SK-N-MC (cell line): ENCODE results near the gene PLPPR1.
"Not testable (repeated sequence)": the region's sequence is repeated elsewhere in the genome, so short reads cannot be mapped to it uniquely, and the experiment has no call there.

Experiments used
- DNase-seq: peaks from one replicate; pipeline ENCODE4 v3.0.0-alpha.2; 2011; ENCODE audit warnings: low read depth, low spot score
- H3K27ac ChIP-seq: fragments of 200-600 bp; sonication (generic); 2 replicates; pipeline ENCODE4 v1.5.1; 2016; ENCODE audit warnings: mixed run types
- H3K36me3 ChIP-seq: fragments of 200-600 bp; sonication (generic); 2 replicates; pipeline ENCODE4 v1.6.1; 2017; ENCODE audit warnings: antibody characterized with exemption, low read length, mixed read lengths; ENCODE audit not compliant: insufficient read depth
- H3K4me3 ChIP-seq: fragments of 200-600 bp; sonication (generic); 2 replicates; pipeline ENCODE4 v1.5.1; 2016
- H3K9ac ChIP-seq: fragments of 200-600 bp; sonication (generic); 2 replicates; pipeline ENCODE4 v1.8.0; 2017; ENCODE audit warnings: mixed run types, mixed read lengths; ENCODE audit not compliant: insufficient read length
- H3K9me3 ChIP-seq: fragments of 200-600 bp; sonication (generic); 2 replicates; pipeline ENCODE4 v1.6.1; 2017; ENCODE audit warnings: low read depth, mild to moderate bottlenecking, antibody characterized with exemption, low read length, moderate library complexity, mixed read lengths
- EZH2 ChIP-seq: fragments of 200-600 bp; sonication (generic); IDR thresholded peaks from one replicate; pipeline ENCODE4 v1.6.1; 2017; ENCODE audit warnings: antibody characterized with exemption
- FOXP2 ChIP-seq: optimal IDR thresholded peaks from 2 replicates; pipeline ENCODE3; 2011; ENCODE audit warnings: mild to moderate bottlenecking, moderate library complexity; ENCODE audit not compliant: insufficient read depth; ENCODE audit errors: extremely low read length, control extremely low read depth
- POLR2AphosphoS5 ChIP-seq: IDR thresholded peaks from 2 replicates; pipeline ENCODE4 v1.6.1; 2012; ENCODE audit warnings: mild to moderate bottlenecking, low read depth, low read length, borderline replicate concordance

PLPPR1 gene

GRCh38 chr9:101035098-101035497 lies 6.6 kb downstream of the PLPPR1 start:
- DNase-seq, result no peak
- Histone ChIP-seq H3K9ac (no peak overlapping the region), H3K4me3 (no peak overlapping the region), H3K27ac (no peak overlapping the region), H3K9me3 (no peaks in the 10 kb centered on the region), H3K36me3 (no peaks in the 10 kb centered on the region)
- TF ChIP-seq EZH2, result no peak

GRCh38 chr9:101037430-101037829 lies 8.9 kb downstream of the PLPPR1 start:
- Histone ChIP-seq H3K27ac (no peak overlapping the region), H3K4me3 (no peak overlapping the region), H3K9me3 (no peaks in the 10 kb centered on the region), H3K36me3 (no peaks in the 10 kb centered on the region), H3K9ac (no peak overlapping the region)
- TF ChIP-seq POLR2AphosphoS5 (no peak), EZH2 (no peak), FOXP2 (no peak)
- DNase-seq, result no peak

GRCh38 chr9:101038488-101038887 lies 10.0 kb downstream of the PLPPR1 start:
- H3K4me3 ChIP-seq, result no peak overlapping the region
- no peak for TF ChIP-seq EZH2
- no peak for TF ChIP-seq POLR2AphosphoS5
- H3K9ac ChIP-seq, result no peak overlapping the region
- H3K9me3 ChIP-seq, result no peaks in the 10 kb centered on the region
- H3K27ac ChIP-seq, result no peak overlapping the region
- no peaks in the 10 kb centered on the region for H3K36me3 ChIP-seq
- DNase-seq, result no peak

- not testable (repeated sequence) for H3K4me3 ChIP-seq
Observed at GRCh38 chr9:101039581-101039980, 11.1 kb downstream of the PLPPR1 start.

GRCh38 chr9:101047848-101048397 lies 19.4 kb downstream of the PLPPR1 start:
- no peak overlapping the region for H3K27ac ChIP-seq
- TF ChIP-seq FOXP2 (no peak), EZH2 (no peak)
- H3K9ac ChIP-seq, result no peak overlapping the region
- H3K36me3 ChIP-seq, result no peaks in the 10 kb centered on the region
- no peak overlapping the region for H3K4me3 ChIP-seq
- no peak for DNase-seq
- H3K9me3 ChIP-seq, result no peaks in the 10 kb centered on the region

More at GRCh38 chr9:101039581-101039980, 11.1 kb downstream of the PLPPR1 start:
- H3K27ac ChIP-seq, DNase-seq, H3K36me3 ChIP-seq, H3K9me3 ChIP-seq, H3K9ac ChIP-seq: not testable (repeated sequence)

GRCh38 chr9:101050650-101051049 lies 22.1 kb downstream of the PLPPR1 start:
- no peak for DNase-seq
- H3K36me3 ChIP-seq, result no peaks in the 10 kb centered on the region
- no peak overlapping the region for H3K27ac ChIP-seq
- no peaks in the 10 kb centered on the region for H3K9me3 ChIP-seq
- TF ChIP-seq FOXP2 (no peak), POLR2AphosphoS5 (no peak), EZH2 (no peak)
- no peak overlapping the region for H3K4me3 ChIP-seq
- H3K9ac ChIP-seq, result no peak overlapping the region

- Histone ChIP-seq H3K9ac (no peak overlapping the region), H3K27ac (no peak overlapping the region), H3K9me3 (no peaks in the 10 kb centered on the region), H3K4me3 (no peak overlapping the region), H3K36me3 (no peaks in the 10 kb centered on the region)
- TF ChIP-seq FOXP2 (no peak), EZH2 (no peak), POLR2AphosphoS5 (no peak)
- no peak for DNase-seq
Observed at GRCh38 chr9:101054657-101055056, 26.1 kb downstream of the PLPPR1 start.

GRCh38 chr9:101055516-101055915 lies 27.0 kb downstream of the PLPPR1 start:
- Histone ChIP-seq H3K27ac (no peak overlapping the region), H3K9ac (no peak overlapping the region), H3K9me3 (no peaks in the 10 kb centered on the region), H3K36me3 (no peaks in the 10 kb centered on the region), H3K4me3 (no peak overlapping the region)
- no peak for DNase-seq
- TF ChIP-seq FOXP2, result no peak
- no peak for TF ChIP-seq EZH2
- TF ChIP-seq POLR2AphosphoS5, result no peak

GRCh38 chr9:101062686-101063085 lies 34.2 kb downstream of the PLPPR1 start:
- H3K9me3 ChIP-seq, result no peaks in the 10 kb centered on the region
- H3K27ac ChIP-seq, result no peak overlapping the region
- no peak overlapping the region for H3K4me3 ChIP-seq
- H3K9ac ChIP-seq, result no peak overlapping the region
- TF ChIP-seq FOXP2 (no peak), POLR2AphosphoS5 (no peak), EZH2 (no peak)
- no peaks in the 10 kb centered on the region for H3K36me3 ChIP-seq
- DNase-seq, result no peak
